Body of pancreas (tissue), 4 donors: ENCODE data around the gene GLT6D1.
"Not testable (repeated sequence)": the region's sequence is repeated elsewhere in the genome, so short reads cannot be mapped to it uniquely, and the experiment has no call there.

Source experiments
- POLR2A ChIP-seq, 3 donors: fragments of 450-650 bp; IDR thresholded peaks; one replicate each; pipeline ENCODE4 v1.6.1; 2016; ENCODE audit warnings: antibody characterized with exemption in 3 of 3, mild to moderate bottlenecking in 2 of 3
- TF ChIP-seq, protein P1 (sequence below), 7 experiments: fragments of 450-650 bp in 4 of 7; fragments of 200-600 bp in 3 of 7; sonication (generic) in 3 of 7; IDR thresholded peaks; one replicate each; pipeline ENCODE4 v1.5.1; 2016 to 2019; ENCODE audit warnings: antibody characterized with exemption in 7 of 7

DNA sequence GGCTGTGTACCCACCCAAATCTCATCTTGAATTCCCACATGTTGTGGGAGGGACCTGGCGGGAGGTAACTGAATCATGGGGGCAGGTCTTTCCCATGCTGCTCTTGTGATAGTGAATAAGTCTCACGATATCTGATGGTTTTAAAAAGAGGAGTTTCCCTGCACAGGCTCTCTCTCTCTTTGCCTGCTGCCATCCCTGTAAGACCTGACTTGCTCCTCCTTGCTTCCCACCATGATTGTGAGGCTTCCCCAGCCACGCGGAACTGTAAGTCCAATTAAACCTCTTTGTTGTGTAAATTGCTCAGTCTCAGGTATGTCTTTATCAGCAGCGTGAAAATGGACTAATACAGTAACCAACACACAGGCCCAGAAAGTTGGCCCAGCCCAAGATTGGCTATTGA, 29.7 kb upstream of the GLT6D1 start:
- TF ChIP-seq, protein P1, sequence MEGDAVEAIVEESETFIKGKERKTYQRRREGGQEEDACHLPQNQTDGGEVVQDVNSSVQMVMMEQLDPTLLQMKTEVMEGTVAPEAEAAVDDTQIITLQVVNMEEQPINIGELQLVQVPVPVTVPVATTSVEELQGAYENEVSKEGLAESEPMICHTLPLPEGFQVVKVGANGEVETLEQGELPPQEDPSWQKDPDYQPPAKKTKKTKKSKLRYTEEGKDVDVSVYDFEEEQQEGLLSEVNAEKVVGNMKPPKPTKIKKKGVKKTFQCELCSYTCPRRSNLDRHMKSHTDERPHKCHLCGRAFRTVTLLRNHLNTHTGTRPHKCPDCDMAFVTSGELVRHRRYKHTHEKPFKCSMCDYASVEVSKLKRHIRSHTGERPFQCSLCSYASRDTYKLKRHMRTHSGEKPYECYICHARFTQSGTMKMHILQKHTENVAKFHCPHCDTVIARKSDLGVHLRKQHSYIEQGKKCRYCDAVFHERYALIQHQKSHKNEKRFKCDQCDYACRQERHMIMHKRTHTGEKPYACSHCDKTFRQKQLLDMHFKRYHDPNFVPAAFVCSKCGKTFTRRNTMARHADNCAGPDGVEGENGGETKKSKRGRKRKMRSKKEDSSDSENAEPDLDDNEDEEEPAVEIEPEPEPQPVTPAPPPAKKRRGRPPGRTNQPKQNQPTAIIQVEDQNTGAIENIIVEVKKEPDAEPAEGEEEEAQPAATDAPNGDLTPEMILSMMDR (IDR thresholded peaks at IDR 0.05): not testable (repeated sequence)
- TF ChIP-seq POLR2A (IDR thresholded peaks at IDR 0.05): not testable (repeated sequence)
